GM23338 (cell line): ENCODE results near the gene HLCS. TPM values are rescaled to one million over a fixed set of nuclear protein-coding genes. Genes with fewer than 3 reads are reported as not detected.
A peak's percentile ranks its signal among the peaks of the same experiment; 100 is the strongest.

Experiments used
- ATAC-seq: fragments of 200-7000 bp; cut with Tn5 transposase; 3 replicates; pipeline ENCODE4 v1.9.1; 2020
- DNase-seq: peaks from one replicate; pipeline ENCODE4 v3.0.0-alpha.2; 2015; ENCODE audit warnings: low spot score
- H2AFZ ChIP-seq: fragments of 200-600 bp; sonication (generic); 2 replicates; pipeline ENCODE4 v1.8.0; 2016; ENCODE audit warnings: antibody characterized with exemption, mild to moderate bottlenecking, moderate library complexity
- H3F3A ChIP-seq: fragments of 200-600 bp; sonication (generic); replicated peaks from 2 replicates; pipeline ENCODE4 v1.8.0; 2017; ENCODE audit warnings: antibody characterized with exemption, mixed run types, low read depth
- H3K27ac ChIP-seq: fragments of 200-600 bp; sonication (generic); 2 replicates; pipeline ENCODE4 v1.6.1; 2016; ENCODE audit warnings: low read depth
- H3K27me3 ChIP-seq: fragments of 200-600 bp; sonication (generic); 2 replicates; pipeline ENCODE4 v1.8.0; 2016; ENCODE audit warnings: mild to moderate bottlenecking, mixed run types, moderate library complexity; ENCODE audit not compliant: insufficient read depth
- H3K36me3 ChIP-seq: fragments of 200-600 bp; sonication (generic); 2 replicates; pipeline ENCODE4 v1.8.0; 2016; ENCODE audit warnings: mild to moderate bottlenecking; ENCODE audit not compliant: insufficient read depth
- H3K4me1 ChIP-seq: fragments of 200-600 bp; sonication (generic); 2 replicates; pipeline ENCODE4 v1.8.0; 2016; ENCODE audit warnings: mild to moderate bottlenecking, moderate library complexity; ENCODE audit not compliant: insufficient read depth
- H3K4me2 ChIP-seq: fragments of 200-600 bp; sonication (generic); 2 replicates; pipeline ENCODE4 v1.7.1; 2017; ENCODE audit warnings: mixed run types
- H3K4me3 ChIP-seq: fragments of 200-600 bp; sonication (generic); 2 replicates; pipeline ENCODE4 v1.6.1; 2016; ENCODE audit warnings: mixed run types
- H3K79me2 ChIP-seq: fragments of 200-600 bp; sonication (generic); replicated peaks from 2 replicates; pipeline ENCODE4 v1.8.0; 2017; ENCODE audit warnings: mild to moderate bottlenecking; ENCODE audit not compliant: insufficient read depth
- H3K9me2 ChIP-seq: fragments of 200-600 bp; sonication (generic); 2 replicates; pipeline ENCODE4 v1.8.0; 2017; ENCODE audit not compliant: insufficient read depth
- H4K20me1 ChIP-seq: fragments of 200-600 bp; sonication (generic); replicated peaks from 2 replicates; pipeline ENCODE4 v1.8.0; 2017; ENCODE audit warnings: mild to moderate bottlenecking; ENCODE audit not compliant: insufficient read depth
- H3K27ac Mint-ChIP-seq: 2 replicates; pipeline ENCODE4 v1.8.0; 2020; ENCODE audit warnings: inconsistent platforms, mild to moderate bottlenecking, moderate library complexity, mixed read lengths
- H3K27me3 Mint-ChIP-seq: 3 replicates; pipeline ENCODE4 v1.8.0; 2022; ENCODE audit warnings: low read depth, mild to moderate bottlenecking, moderate library complexity, mixed read lengths, inconsistent platforms; ENCODE audit not compliant: insufficient read depth, poor library complexity
- H3K36me3 Mint-ChIP-seq: 3 replicates; pipeline ENCODE4 v1.8.0; 2021; ENCODE audit warnings: low read depth, mild to moderate bottlenecking, inconsistent platforms, moderate library complexity, mixed read lengths
- H3K4me1 Mint-ChIP-seq: 3 replicates; pipeline ENCODE4 v1.8.0; 2020; ENCODE audit warnings: mild to moderate bottlenecking, inconsistent platforms, mixed read lengths
- H3K4me3 Mint-ChIP-seq: 3 replicates; pipeline ENCODE4 v1.8.0; 2021; ENCODE audit warnings: moderate library complexity, mild to moderate bottlenecking, inconsistent platforms, mixed read lengths
- H3K9me3 Mint-ChIP-seq: 3 replicates; pipeline ENCODE4 v1.8.0; 2020; ENCODE audit warnings: moderate library complexity, mild to moderate bottlenecking, inconsistent platforms, mixed read lengths
- ETS1 ChIP-seq: IDR thresholded peaks from 2 replicates; pipeline ENCODE4 v1.6.1; 2016; ENCODE audit warnings: antibody characterized with exemption
- EZH2 ChIP-seq: fragments of 200-600 bp; sonication (generic); IDR thresholded peaks from one replicate; pipeline ENCODE4 v1.8.0; 2017; ENCODE audit warnings: antibody characterized with exemption, mild to moderate bottlenecking, low read depth; ENCODE audit not compliant: unreplicated experiment
- EZH2phosphoT487 ChIP-seq: fragments of 200-600 bp; sonication (generic); IDR thresholded peaks from one replicate; pipeline ENCODE4 v1.8.1; 2018; ENCODE audit warnings: antibody characterized with exemption; ENCODE audit not compliant: unreplicated experiment
- JUNB ChIP-seq: IDR thresholded peaks from one replicate; pipeline ENCODE4 v1.6.1; 2016; ENCODE audit warnings: antibody characterized with exemption; ENCODE audit not compliant: unreplicated experiment
- NANOG ChIP-seq: IDR thresholded peaks from 2 replicates; pipeline ENCODE4 v1.6.1; 2016; ENCODE audit warnings: antibody characterized with exemption, borderline replicate concordance
- POLR2AphosphoS5 ChIP-seq: IDR thresholded peaks from 2 replicates; pipeline ENCODE4 v1.6.1; 2016; ENCODE audit warnings: antibody characterized with exemption, low read depth
- REST ChIP-seq: IDR thresholded peaks from one replicate; pipeline ENCODE4 v1.6.1; 2018; ENCODE audit warnings: antibody characterized with exemption; ENCODE audit not compliant: unreplicated experiment
- STAT1 ChIP-seq: IDR thresholded peaks from one replicate; pipeline ENCODE4 v1.6.1; 2016; ENCODE audit warnings: antibody characterized with exemption; ENCODE audit not compliant: unreplicated experiment
- ZNF114 ChIP-seq: fragments of 250-450 bp; sonication (Bioruptor Pico); IDR thresholded peaks from 2 replicates; pipeline ENCODE4 v1.5.0; 2020; ENCODE audit warnings: mild to moderate bottlenecking, moderate library complexity
- ZNF331 ChIP-seq: fragments of 250-450 bp; sonication (Bioruptor Pico); IDR thresholded peaks from 2 replicates; pipeline ENCODE4 v1.5.0; 2020; ENCODE audit warnings: low read depth, mild to moderate bottlenecking, moderate library complexity
- polyA plus RNA-seq: library from polyadenylated mRNA; unstranded; fragments of >200 nt; fragmentation: Nextera tagmentation; extraction: Ambion mirVana; gene quantifications from 2 replicates; pipeline ENCODE4 v1.2.1, GENCODE V29; 2016
- total RNA-seq: library from RNA; depleted of rRNA; stranded (reverse); fragments of >200 nt; shearing (Covaris generic); gene quantifications from 2 replicates; pipeline ENCODE4 v1.2.3, GENCODE V29; 2014

HLCS gene
- total and polyA plus RNA-seq, 2 experiments from 2014 or later: 6.1 to 14.7 TPM

GRCh38 chr21:36725793-36726386 is 240.6 kb downstream of the HLCS start (continued):
- TF ChIP-seq NANOG (no peak), ZNF114 (no peak)

GRCh38 chr21:36724660-36725059 is 241.8 kb downstream of the HLCS start:
- Mint-ChIP-seq H3K27ac (no peak overlapping the region), H3K36me3 (no peaks in the 10 kb centered on the region), H3K27me3 (peaks cover 7% of the 10 kb centered on the region), H3K9me3 (no peaks in the 10 kb centered on the region; the same call in 2 of the 3 replicates), H3K4me1 (0 out of 3 replicates have a peak, but pooled peaks cover 2% of the 10 kb centered on the region), H3K4me3 (no peak overlapping the region)
- Histone ChIP-seq H3K4me2 (no peak overlapping the region), H3K36me3 (no peaks in the 10 kb centered on the region), H3K27me3 (no peaks in the 10 kb centered on the region), H3K27ac (no peak overlapping the region), H3K79me2 (no peaks in the 10 kb centered on the region), H4K20me1 (no peaks in the 10 kb centered on the region), H3F3A (no peaks in the 10 kb centered on the region), H3K4me1 (no peaks in the 10 kb centered on the region), H3K9me2 (no peaks in the 10 kb centered on the region), H3K4me3 (no peak overlapping the region), H2AFZ (no peak overlapping the region)
- no peak for ATAC-seq
- TF ChIP-seq JUNB (no peak), EZH2 (no peak), EZH2phosphoT487 (no peak), POLR2AphosphoS5 (no peak), ZNF331 (CRISPR knock-in tag) (no peak), ZNF114 (no peak)
- no peak for DNase-seq

GRCh38 chr21:36723371-36723881 is 243.0 kb downstream of the HLCS start:
- H3K36me3 ChIP-seq: no peaks in the 10 kb centered on the region
- Mint-ChIP-seq H3K9me3 (no peaks in the 10 kb centered on the region; the same call in 2 of the 3 replicates), H3K27ac (no peak overlapping the region), H3K27me3 (peaks cover 14% of the 10 kb centered on the region), H3K4me3 (no peak overlapping the region), H3K4me1 (peaks cover 9% of the 10 kb centered on the region), H3K36me3 (no peaks in the 10 kb centered on the region)
- H3K79me2 ChIP-seq: no peaks in the 10 kb centered on the region
- no peak overlapping the region for H3K27ac ChIP-seq
- H3K4me3 ChIP-seq: no peak overlapping the region
- H3K4me2 ChIP-seq: no peak overlapping the region
- H3K27me3 ChIP-seq: no peaks in the 10 kb centered on the region
- ATAC-seq (no peak), DNase-seq (no peak)
- H2AFZ ChIP-seq: 0 out of 2 replicates have a peak overlapping the region, but pooled peaks have one; percentile 28
- TF ChIP-seq ZNF331 (CRISPR knock-in tag) (no peak), STAT1 (no peak), EZH2phosphoT487 (no peak), EZH2 (no peak), ETS1 (no peak), REST (no peak), ZNF114 (no peak), JUNB (no peak)
- no peaks in the 10 kb centered on the region for H4K20me1 ChIP-seq
- H3K4me1 ChIP-seq: no peaks in the 10 kb centered on the region
- H3F3A ChIP-seq: no peaks in the 10 kb centered on the region
- H3K9me2 ChIP-seq: no peaks in the 10 kb centered on the region
